AG04449 (cell line): ENCODE measurements around the gene ISG20.

Source experiments
- CTCF ChIA-PET: fragments of 350-600 bp; formaldehyde crosslinking; extraction: SDS; loops from one replicate; lab custom pipeline; 2021; ENCODE audit warnings: antibody characterized with exemption; lab: Yijun Ruan, JAX
- POLR2A ChIA-PET: fragments of 400-600, 350-600 bp; formaldehyde crosslinking; extraction: SDS; loops from one replicate; lab custom pipeline; 2020; ENCODE audit warnings: antibody characterized with exemption, inconsistent platforms; lab: Yijun Ruan, JAX
- DNase-seq: peaks from one replicate; pipeline ENCODE4 v3.0.0-alpha.2; 2010; ENCODE audit warnings: low read depth, low spot score
- H3K4me3 ChIP-seq: 2 replicates; pipeline ENCODE4 v1.5.1; 2011; ENCODE audit warnings: low read depth, mild to moderate bottlenecking, control low read depth, low read length
- TF ChIP-seq, protein P1 (sequence below): IDR thresholded peaks from one replicate; pipeline ENCODE4 v1.5.1; 2011; ENCODE audit warnings: mild to moderate bottlenecking, moderate library complexity, low read length, control low read depth, inconsistent platforms; ENCODE audit not compliant: insufficient read depth; ENCODE audit errors: missing control alignments

Gene ISG20

GRCh38 chr15:88624971-88625490 is 13.8 kb upstream of the ISG20 start:
- TF ChIP-seq, protein P1, sequence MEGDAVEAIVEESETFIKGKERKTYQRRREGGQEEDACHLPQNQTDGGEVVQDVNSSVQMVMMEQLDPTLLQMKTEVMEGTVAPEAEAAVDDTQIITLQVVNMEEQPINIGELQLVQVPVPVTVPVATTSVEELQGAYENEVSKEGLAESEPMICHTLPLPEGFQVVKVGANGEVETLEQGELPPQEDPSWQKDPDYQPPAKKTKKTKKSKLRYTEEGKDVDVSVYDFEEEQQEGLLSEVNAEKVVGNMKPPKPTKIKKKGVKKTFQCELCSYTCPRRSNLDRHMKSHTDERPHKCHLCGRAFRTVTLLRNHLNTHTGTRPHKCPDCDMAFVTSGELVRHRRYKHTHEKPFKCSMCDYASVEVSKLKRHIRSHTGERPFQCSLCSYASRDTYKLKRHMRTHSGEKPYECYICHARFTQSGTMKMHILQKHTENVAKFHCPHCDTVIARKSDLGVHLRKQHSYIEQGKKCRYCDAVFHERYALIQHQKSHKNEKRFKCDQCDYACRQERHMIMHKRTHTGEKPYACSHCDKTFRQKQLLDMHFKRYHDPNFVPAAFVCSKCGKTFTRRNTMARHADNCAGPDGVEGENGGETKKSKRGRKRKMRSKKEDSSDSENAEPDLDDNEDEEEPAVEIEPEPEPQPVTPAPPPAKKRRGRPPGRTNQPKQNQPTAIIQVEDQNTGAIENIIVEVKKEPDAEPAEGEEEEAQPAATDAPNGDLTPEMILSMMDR: no peak
- peak overlapping the region; percentile 31 for H3K4me3 ChIP-seq
- DNase-seq: no peak
- ChIA-PET CTCF (interaction anchor here (0.6 to 2.8 kb wide), 10 partner anchors 9 to 266 kb away, joined by 3 to 27 read pairs (median 5); partner anchors contain the start of gene ISG20), POLR2A (interaction anchor here (0.6 to 1.0 kb wide), 3 partner anchors 11 to 377 kb away, joined by 3 read pairs; no protein-coding TSS in a partner anchor)

DNA sequence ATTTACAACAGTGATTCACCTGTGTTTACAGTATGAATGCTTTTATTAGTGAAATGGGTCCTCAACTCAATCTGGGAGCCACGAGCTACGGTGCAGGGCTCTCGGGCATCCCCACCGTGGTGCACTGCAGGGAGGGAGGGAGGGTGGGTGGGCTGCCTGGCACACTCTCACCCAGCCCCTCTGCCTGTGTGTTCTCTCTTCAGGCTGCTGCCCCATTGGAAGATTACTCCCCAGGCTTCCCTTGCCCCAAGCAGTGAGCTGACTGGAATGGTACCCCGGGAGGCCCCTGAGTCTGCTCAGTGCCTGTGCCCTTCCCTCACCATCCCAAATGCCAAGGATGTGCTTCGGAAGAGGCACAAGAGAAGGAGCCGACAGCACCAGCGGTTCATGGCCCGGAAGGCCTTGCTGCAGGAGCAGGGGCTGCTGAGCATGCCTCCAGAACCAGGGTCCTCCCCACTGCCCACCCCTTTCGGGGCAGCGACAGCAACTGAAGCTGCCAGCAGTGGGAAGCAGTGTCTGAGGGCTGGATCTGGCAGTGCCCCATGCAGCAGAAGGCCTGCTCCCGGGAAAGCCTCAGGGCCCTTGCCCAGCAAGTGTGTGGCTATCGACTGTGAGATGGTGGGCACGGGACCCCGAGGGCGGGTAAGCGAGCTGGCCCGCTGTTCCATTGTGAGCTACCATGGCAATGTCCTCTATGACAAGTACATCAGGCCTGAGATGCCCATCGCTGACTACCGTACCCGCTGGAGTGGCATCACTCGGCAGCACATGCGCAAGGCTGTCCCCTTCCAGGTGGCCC is 12.7 kb upstream of the ISG20 start:
- DNase-seq: no peak
- POLR2A ChIA-PET: interaction anchor here (0.6 kb wide), 1 partner anchor 142 kb away, joined by 4 read pairs; no protein-coding TSS in a partner anchor
- CTCF ChIA-PET: interaction anchor here (1.4 to 2.6 kb wide), 2 partner anchors 10 to 208 kb away, joined by 3 to 22 read pairs; no protein-coding TSS in a partner anchor
- H3K4me3 ChIP-seq: no peak overlapping the region
- TF ChIP-seq, protein P1: no peak

GRCh38 chr15:88627463-88627862 is 11.4 kb upstream of the ISG20 start:
- ChIA-PET CTCF (interaction anchor here (1.2 to 1.5 kb wide), 3 partner anchors 11 to 207 kb away, joined by 3 to 4 read pairs (median 3); partner anchors contain the start of gene ISG20), POLR2A (no interaction called here)
- DNase-seq: no peak
- H3K4me3 ChIP-seq: no peak overlapping the region
- TF ChIP-seq, protein P1: no peak

DNA sequence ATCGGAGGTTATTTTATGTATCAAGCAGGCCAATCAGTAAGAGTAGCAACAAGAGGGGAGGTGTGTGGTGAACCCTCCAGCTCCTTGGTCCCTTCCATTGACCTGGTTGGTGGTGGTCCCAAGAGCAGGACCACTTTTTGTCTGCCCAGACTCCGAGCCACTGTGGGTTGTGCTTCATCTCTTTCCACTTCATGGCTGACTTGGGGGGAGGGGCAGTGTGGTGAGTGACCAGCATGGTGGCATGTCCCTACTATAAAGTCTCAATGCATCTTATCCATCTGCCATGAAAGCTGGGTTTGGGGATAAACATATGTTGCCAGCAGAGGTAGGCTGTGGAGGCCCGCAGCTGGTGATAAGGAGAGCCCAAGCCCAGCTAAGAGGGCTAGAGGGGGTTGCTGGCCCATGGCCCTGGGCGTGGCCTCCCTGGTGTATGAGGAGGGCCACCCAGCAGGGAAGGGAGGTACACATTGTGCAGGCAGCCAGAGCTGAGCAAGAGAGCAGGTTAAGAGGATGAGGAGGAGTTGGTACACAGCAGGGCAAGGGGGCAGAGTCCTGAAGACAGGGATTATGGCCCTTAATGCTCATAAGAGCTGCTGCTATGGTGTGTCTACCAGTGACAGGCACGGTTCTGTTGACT is 10.7 kb upstream of the ISG20 start:
- H3K4me3 ChIP-seq: no peak overlapping the region
- POLR2A ChIA-PET: no interaction called here
- DNase-seq: no peak
- CTCF ChIA-PET: interaction anchor here (1.2 to 1.5 kb wide), 2 partner anchors 10 to 207 kb away, joined by 3 to 4 read pairs; partner anchors contain the start of gene ISG20
- TF ChIP-seq, protein P1: no peak

- TF ChIP-seq, protein P1: no peak
- ChIA-PET POLR2A (interaction anchor here (0.8 kb wide), 1 partner anchor 10 kb away, joined by 3 read pairs; the partner anchor contains the start of gene ISG20), CTCF (no interaction called here)
- DNase-seq: no peak
- H3K4me3 ChIP-seq: no peak overlapping the region
Measured at GRCh38 chr15:88629071-88629470, 9.7 kb upstream of the ISG20 start.
